Body of pancreas (tissue), 4 donors: Measurements from ENCODE around the gene STAMBPL1.

Experiments
- POLR2A ChIP-seq, 3 donors: fragments of 450-650 bp; IDR thresholded peaks; one replicate each; pipeline ENCODE4 v1.6.1; 2016; ENCODE audit warnings: antibody characterized with exemption in 3 of 3, mild to moderate bottlenecking in 2 of 3
- TF ChIP-seq, protein P1 (sequence below), 7 experiments: fragments of 450-650 bp in 4 of 7; fragments of 200-600 bp in 3 of 7; sonication (generic) in 3 of 7; IDR thresholded peaks; one replicate each; pipeline ENCODE4 v1.5.1; 2016 to 2019; ENCODE audit warnings: antibody characterized with exemption in 7 of 7

GRCh38 chr10:88835910-88836221 lies 44.2 kb upstream of the STAMBPL1 start:
- TF ChIP-seq, protein P1, sequence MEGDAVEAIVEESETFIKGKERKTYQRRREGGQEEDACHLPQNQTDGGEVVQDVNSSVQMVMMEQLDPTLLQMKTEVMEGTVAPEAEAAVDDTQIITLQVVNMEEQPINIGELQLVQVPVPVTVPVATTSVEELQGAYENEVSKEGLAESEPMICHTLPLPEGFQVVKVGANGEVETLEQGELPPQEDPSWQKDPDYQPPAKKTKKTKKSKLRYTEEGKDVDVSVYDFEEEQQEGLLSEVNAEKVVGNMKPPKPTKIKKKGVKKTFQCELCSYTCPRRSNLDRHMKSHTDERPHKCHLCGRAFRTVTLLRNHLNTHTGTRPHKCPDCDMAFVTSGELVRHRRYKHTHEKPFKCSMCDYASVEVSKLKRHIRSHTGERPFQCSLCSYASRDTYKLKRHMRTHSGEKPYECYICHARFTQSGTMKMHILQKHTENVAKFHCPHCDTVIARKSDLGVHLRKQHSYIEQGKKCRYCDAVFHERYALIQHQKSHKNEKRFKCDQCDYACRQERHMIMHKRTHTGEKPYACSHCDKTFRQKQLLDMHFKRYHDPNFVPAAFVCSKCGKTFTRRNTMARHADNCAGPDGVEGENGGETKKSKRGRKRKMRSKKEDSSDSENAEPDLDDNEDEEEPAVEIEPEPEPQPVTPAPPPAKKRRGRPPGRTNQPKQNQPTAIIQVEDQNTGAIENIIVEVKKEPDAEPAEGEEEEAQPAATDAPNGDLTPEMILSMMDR (IDR thresholded peaks at IDR 0.05) = no peak
- TF ChIP-seq POLR2A (IDR thresholded peaks at IDR 0.05) = no peak
